DOHH2 (cell line): Measurements from ENCODE around the gene DGKB.

ENCODE experiments used
- H3F3A ChIP-seq: fragments of 200-600 bp; sonication (generic), shearing (Covaris generic); 2 replicates; pipeline ENCODE4 v1.6.0; 2016; ENCODE audit warnings: antibody characterized with exemption, mild to moderate bottlenecking; ENCODE audit not compliant: control insufficient read depth, insufficient read depth
- H3K27ac ChIP-seq: fragments of 200-600 bp; sonication (generic); 2 replicates; pipeline ENCODE4 v1.5.1; 2014; ENCODE audit warnings: low read depth, mild to moderate bottlenecking, low read length, moderate library complexity
- H3K27me3 ChIP-seq: fragments of 200-600 bp; sonication (generic); 2 replicates; pipeline ENCODE4 v1.6.1; 2014; ENCODE audit warnings: mild to moderate bottlenecking, low read length, mixed read lengths; ENCODE audit not compliant: control insufficient read depth
- H3K36me3 ChIP-seq: fragments of 200-600 bp; sonication (generic); 2 replicates; pipeline ENCODE4 v1.6.1; 2014; ENCODE audit warnings: mild to moderate bottlenecking, low read length, moderate library complexity, mixed read lengths; ENCODE audit not compliant: control insufficient read depth
- H3K4me1 ChIP-seq: fragments of 200-600 bp; sonication (generic); 2 replicates; pipeline ENCODE4 v1.6.1; 2014; ENCODE audit warnings: mild to moderate bottlenecking, low read length, mixed read lengths; ENCODE audit not compliant: control insufficient read depth
- H3K4me2 ChIP-seq: fragments of 200-600 bp; sonication (generic); 2 replicates; pipeline ENCODE4 v1.6.0; 2014; ENCODE audit warnings: mild to moderate bottlenecking, low read length, moderate library complexity
- H3K4me3 ChIP-seq: fragments of 200-600 bp; sonication (generic); 2 replicates; pipeline ENCODE4 v1.5.1; 2014; ENCODE audit warnings: mild to moderate bottlenecking, low read length, mixed read lengths
- H3K79me2 ChIP-seq: fragments of 200-600 bp; sonication (generic); 2 replicates; pipeline ENCODE4 v1.6.1; 2014; ENCODE audit warnings: mild to moderate bottlenecking, low read length, mixed read lengths; ENCODE audit not compliant: control insufficient read depth
- H3K9me2 ChIP-seq: fragments of 200-600 bp; sonication (generic); replicated peaks from 2 replicates; pipeline ENCODE4 v1.6.1; 2014; ENCODE audit warnings: mild to moderate bottlenecking, low read length, mixed read lengths; ENCODE audit not compliant: control insufficient read depth
- H3K9me3 ChIP-seq: fragments of 200-600 bp; sonication (generic); 2 replicates; pipeline ENCODE4 v1.6.1; 2014; ENCODE audit warnings: antibody characterized with exemption, low read length, mixed read lengths; ENCODE audit not compliant: control insufficient read depth, insufficient read depth
- H4K20me1 ChIP-seq: fragments of 200-600 bp; sonication (generic); 2 replicates; pipeline ENCODE4 v1.6.0; 2014; ENCODE audit warnings: low read depth, mild to moderate bottlenecking, antibody characterized with exemption, low read length, moderate library complexity; ENCODE audit not compliant: control insufficient read depth, insufficient read depth
- EZH2phosphoT487 ChIP-seq: fragments of 200-600 bp; sonication (generic); IDR thresholded peaks from 2 replicates; pipeline ENCODE4 v1.6.1; 2017; ENCODE audit warnings: borderline replicate concordance, mild to moderate bottlenecking, antibody characterized with exemption, low read length, moderate library complexity, mixed read lengths
- TF ChIP-seq, protein P1 (sequence below): fragments of 200-600 bp; sonication (generic); IDR thresholded peaks from one replicate; pipeline ENCODE4 v1.5.1; 2014; ENCODE audit warnings: antibody characterized with exemption, mild to moderate bottlenecking, low read depth, low read length; ENCODE audit not compliant: poor library complexity, severe bottlenecking

DGKB gene

DNA sequence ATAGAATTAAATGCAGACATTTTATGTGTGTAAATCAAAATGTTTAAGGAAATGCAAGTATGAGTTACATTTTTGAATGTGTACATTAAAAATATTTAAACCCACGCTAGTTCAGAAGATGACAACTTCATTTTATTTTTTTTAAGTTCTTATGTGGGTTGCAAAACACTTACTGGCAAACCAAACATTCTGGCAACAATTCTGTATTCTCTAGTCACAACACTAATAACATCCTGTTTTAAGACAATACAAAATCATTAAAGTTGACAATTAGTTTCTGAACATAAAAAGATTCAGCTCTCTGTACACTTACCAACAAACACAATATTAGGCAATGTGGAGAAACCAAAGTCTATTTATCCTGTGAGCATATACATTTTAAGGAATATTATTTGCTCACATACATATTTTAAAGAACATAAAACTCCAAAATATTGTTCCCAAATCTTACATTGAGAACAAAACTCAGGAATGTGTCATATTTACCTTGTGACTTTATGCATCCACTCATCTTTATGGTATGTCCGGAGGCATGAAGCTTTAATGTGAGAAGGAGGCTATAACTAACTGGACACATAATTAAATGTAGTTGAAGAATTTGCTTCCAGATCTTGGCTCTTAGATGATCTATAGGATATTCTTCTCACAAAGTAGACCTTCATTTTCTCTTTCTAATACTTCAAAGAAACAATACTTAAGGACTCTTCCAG lies 134.7 kb downstream of the DGKB start:
- no peaks in the 10 kb centered on the region for H3K79me2 ChIP-seq
- H3K36me3 ChIP-seq: no peaks in the 10 kb centered on the region
- no peaks in the 10 kb centered on the region for H3F3A ChIP-seq
- H3K4me2 ChIP-seq: no peak overlapping the region
- TF ChIP-seq, protein P1, sequence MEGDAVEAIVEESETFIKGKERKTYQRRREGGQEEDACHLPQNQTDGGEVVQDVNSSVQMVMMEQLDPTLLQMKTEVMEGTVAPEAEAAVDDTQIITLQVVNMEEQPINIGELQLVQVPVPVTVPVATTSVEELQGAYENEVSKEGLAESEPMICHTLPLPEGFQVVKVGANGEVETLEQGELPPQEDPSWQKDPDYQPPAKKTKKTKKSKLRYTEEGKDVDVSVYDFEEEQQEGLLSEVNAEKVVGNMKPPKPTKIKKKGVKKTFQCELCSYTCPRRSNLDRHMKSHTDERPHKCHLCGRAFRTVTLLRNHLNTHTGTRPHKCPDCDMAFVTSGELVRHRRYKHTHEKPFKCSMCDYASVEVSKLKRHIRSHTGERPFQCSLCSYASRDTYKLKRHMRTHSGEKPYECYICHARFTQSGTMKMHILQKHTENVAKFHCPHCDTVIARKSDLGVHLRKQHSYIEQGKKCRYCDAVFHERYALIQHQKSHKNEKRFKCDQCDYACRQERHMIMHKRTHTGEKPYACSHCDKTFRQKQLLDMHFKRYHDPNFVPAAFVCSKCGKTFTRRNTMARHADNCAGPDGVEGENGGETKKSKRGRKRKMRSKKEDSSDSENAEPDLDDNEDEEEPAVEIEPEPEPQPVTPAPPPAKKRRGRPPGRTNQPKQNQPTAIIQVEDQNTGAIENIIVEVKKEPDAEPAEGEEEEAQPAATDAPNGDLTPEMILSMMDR: no peak
- no peak for TF ChIP-seq EZH2phosphoT487
- H4K20me1 ChIP-seq: no peaks in the 10 kb centered on the region
- no peaks in the 10 kb centered on the region for H3K27me3 ChIP-seq
- H3K27ac ChIP-seq: no peak overlapping the region
- H3K4me3 ChIP-seq: no peak overlapping the region
- H3K9me3 ChIP-seq: no peaks in the 10 kb centered on the region
- no peaks in the 10 kb centered on the region for H3K4me1 ChIP-seq
- no peaks in the 10 kb centered on the region for H3K9me2 ChIP-seq

DNA sequence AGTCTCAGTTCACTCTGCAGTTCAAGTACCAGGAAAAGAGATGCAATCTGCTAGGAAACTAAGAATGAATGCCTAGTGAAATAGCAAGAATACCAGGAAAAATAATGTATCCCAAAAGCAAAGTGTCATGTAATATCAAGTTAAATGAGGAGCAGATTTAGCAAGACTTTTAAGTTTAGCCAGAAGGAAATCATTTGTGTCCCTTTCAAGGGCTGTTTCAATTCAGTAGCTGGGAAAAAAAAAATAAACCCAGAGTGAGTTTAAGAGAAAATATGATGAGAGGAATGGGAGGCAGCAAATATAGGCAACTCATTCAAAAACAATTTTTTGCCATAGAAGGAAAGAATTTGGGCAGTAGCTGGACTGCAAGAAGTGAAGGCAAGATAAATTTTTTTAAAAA lies 135.8 kb downstream of the DGKB start:
- no peaks in the 10 kb centered on the region for H3K79me2 ChIP-seq
- no peak overlapping the region for H3K4me2 ChIP-seq
- no peaks in the 10 kb centered on the region for H3K27me3 ChIP-seq
- no peak overlapping the region for H3K27ac ChIP-seq
- no peaks in the 10 kb centered on the region for H3F3A ChIP-seq
- H3K4me1 ChIP-seq: no peaks in the 10 kb centered on the region
- H3K9me2 ChIP-seq: no peaks in the 10 kb centered on the region
- H4K20me1 ChIP-seq: no peaks in the 10 kb centered on the region
- H3K36me3 ChIP-seq: no peaks in the 10 kb centered on the region
- TF ChIP-seq, protein P1: no peak
- TF ChIP-seq EZH2phosphoT487: no peak
- no peak overlapping the region for H3K4me3 ChIP-seq
- H3K9me3 ChIP-seq: no peaks in the 10 kb centered on the region

- Histone ChIP-seq H3K27ac (no peak overlapping the region), H3K79me2 (no peaks in the 10 kb centered on the region), H3K4me3 (no peak overlapping the region), H3K9me2 (no peaks in the 10 kb centered on the region), H3K36me3 (no peaks in the 10 kb centered on the region), H4K20me1 (no peaks in the 10 kb centered on the region), H3F3A (no peaks in the 10 kb centered on the region), H3K27me3 (no peaks in the 10 kb centered on the region), H3K4me1 (no peaks in the 10 kb centered on the region), H3K4me2 (no peak overlapping the region), H3K9me3 (no peaks in the 10 kb centered on the region)
- TF ChIP-seq EZH2phosphoT487: no peak
- TF ChIP-seq, protein P1: no peak
Observed at GRCh38 chr7:14765731-14766130, 136.8 kb downstream of the DGKB start.
